ENCODE results near the gene PRAME. TPM values are rescaled to one million over a fixed set of nuclear protein-coding genes. Genes with fewer than 3 reads are reported as not detected.

PRAME gene
- total and polyA plus RNA-seq, 2 donors (not counting 3 experiments of a cell fraction or from before 2014, with no cell fraction given) = 0.07 TPM; not detected in 1

GRCh38 chr22:22593250-22593649 lies 34.2 kb upstream of the PRAME start:
- no peaks in the 10 kb centered on the region for H3K79me2 ChIP-seq (ENCODE audit: control insufficient read depth, insufficient read depth, low read length)
- intact Hi-C loops (cut with micrococcal nuclease) (no loop called here), dilution Hi-C loops (cut with MboI; ENCODE audit: extremely low pct_ligation_motif_present, low sequenced_read_pairs) (no loop called here)
- H3K9me3 ChIP-seq (replicated peaks; ENCODE audit: control insufficient read depth, insufficient read depth, low read length) = no peaks in the 10 kb centered on the region
- ChIA-PET POLR2A (no interaction called here), CTCF (interaction anchor here (0.5 to 1.2 kb wide), 3 partner anchors 12 to 19 kb away, joined by 3 to 5 read pairs (median 3); no protein-coding TSS in a partner anchor)
- no peak overlapping the region for H3K4me3 ChIP-seq (replicated peaks in 1 of 3; ENCODE audit: insufficient read depth in 1 of 3, low read depth in 1 of 3, low read length in 3 of 3)
- H3K4me1 ChIP-seq (ENCODE audit: control insufficient read depth, extremely low read depth, insufficient read depth, low read length) = no peaks in the 10 kb centered on the region
- no peak overlapping the region for H2AFZ ChIP-seq (ENCODE audit: low read depth, low read length)
- no peak for DNase-seq (ENCODE audit: low read depth, low spot score)
- BruUV-seq (replicated peaks) = no TSS peak
- no peaks in the 10 kb centered on the region for H4K20me1 ChIP-seq (replicated peaks; ENCODE audit: control insufficient read depth, extremely low read depth, insufficient read depth, low read length)
- H3K27me3 ChIP-seq (ENCODE audit: control insufficient read depth in 2 of 2, insufficient read depth in 2 of 2, low read length in 2 of 2) = no peaks in the 10 kb centered on the region
- no peaks in the 10 kb centered on the region for H3K36me3 ChIP-seq (ENCODE audit: control insufficient read depth in 2 of 2, extremely low read depth in 1 of 2, insufficient read depth in 2 of 2, low read length in 2 of 2)
- TF ChIP-seq GATA2 (IDR thresholded peaks at IDR 0.05; ENCODE audit: insufficient read depth, insufficient read length, low read depth, low read length) (no peak), CTCF (IDR thresholded peaks at IDR 0.05; ENCODE audit: extremely low read depth in 1 of 2, insufficient read depth in 1 of 2, low read depth in 1 of 2, low read length in 2 of 2) (no peak), EZH2 (IDR thresholded peaks at IDR 0.05; ENCODE audit: borderline replicate concordance, low read depth, low read length, severe bottlenecking) (no peak)
- H3K4me2 ChIP-seq (ENCODE audit: insufficient read depth, low read length) = no peak overlapping the region
- H3K27ac ChIP-seq (ENCODE audit: insufficient read depth, low read depth, low read length) = no peak overlapping the region
- H3K9ac ChIP-seq (replicated peaks; ENCODE audit: extremely low read depth, insufficient read depth, low read length) = no peak overlapping the region
- no peaks in the 10 kb centered on the region for H3K9me1 ChIP-seq (replicated peaks; ENCODE audit: control insufficient read depth, extremely low read depth, insufficient read depth, low read length)
- no peak for FAIRE-seq

Measured in endothelial cell of umbilical vein (primary cell).